A549 (cell line): ENCODE measurements around the gene ARHGAP25. TPM values are rescaled to one million over a fixed set of nuclear protein-coding genes. Genes with fewer than 3 reads are reported as not detected.

Experiments used
- ATAC-seq, 2 experiments: fragments of 200-7000 bp in 1 of 2; fragments of >200 bp in 1 of 2; cut with Nextera tagmentation in 1 of 2; cut with Tn5 transposase in 1 of 2; 3 replicates each; pipeline versions ENCODE4 v1.8.0 to v1.9.1; 2018 to 2020; ENCODE audit warnings: mild to moderate bottlenecking in 1 of 2, moderate library complexity in 1 of 2
- CTCF ChIA-PET: fragments of 300-600 bp; sonication (Branson Sonifier 250); formaldehyde crosslinking; extraction: SDS; loops from one replicate; lab custom pipeline; 2021; ENCODE audit warnings: antibody characterized with exemption, inconsistent platforms; lab: Yijun Ruan, JAX
- POLR2A ChIA-PET: fragments of 350-600 bp; formaldehyde crosslinking; extraction: SDS; loops from one replicate; lab custom pipeline; 2021; ENCODE audit warnings: antibody characterized with exemption, inconsistent platforms; lab: Yijun Ruan, JAX
- DNase-seq, 2 experiments: peaks; one replicate each; pipeline versions ENCODE4 v3.0.0 to v3.0.0-alpha.2; 2011 to 2016; ENCODE audit warnings: low read depth in 1 of 2, low spot score in 1 of 2
- FAIRE-seq: peaks from 2 replicates; lab custom pipeline; 2011; peaks lifted over from hg19 to GRCh38; lab: Jason Lieb, UNC
- H3K27ac ChIP-seq, 2 experiments: fragments of >200 bp; sonication (Bioruptor Twin); formaldehyde crosslinking; 3 replicates each; pipeline ENCODE4 v1.5.1; 2016 to 2017
- H3K4me1 ChIP-seq: fragments of >200 bp; sonication (Bioruptor Twin); formaldehyde crosslinking; 3 replicates; pipeline ENCODE4 v1.6.1; 2016
- H3K4me2 ChIP-seq: fragments of >200 bp; sonication (Bioruptor Twin); formaldehyde crosslinking; 3 replicates; pipeline ENCODE4 v1.6.1; 2016
- H3K4me3 ChIP-seq: fragments of >200 bp; sonication (Bioruptor Twin); formaldehyde crosslinking; 3 replicates; pipeline ENCODE4 v1.5.1; 2016
- H3K9me3 ChIP-seq: fragments of >200 bp; sonication (Bioruptor Twin); formaldehyde crosslinking; 3 replicates; pipeline ENCODE4 v1.6.1; 2016
- CHD2 ChIP-seq: fragments of 150-350 bp; IDR thresholded peaks from 2 replicates; pipeline ENCODE4 v1.6.1; 2014; ENCODE audit warnings: low read length; ENCODE audit not compliant: partially characterized antibody
- EP300 ChIP-seq, 2 experiments: fragments of >200 bp; sonication (Bioruptor Twin); formaldehyde crosslinking; IDR thresholded peaks; 2 replicates in 1 of 2; 3 replicates in 1 of 2; pipeline ENCODE4 v1.6.1; 2016 to 2017
- FOXS1 ChIP-seq: fragments of 250-450 bp; sonication (Bioruptor Pico); IDR thresholded peaks from 2 replicates; pipeline ENCODE4 v1.5.0; 2020; ENCODE audit warnings: mild to moderate bottlenecking, moderate library complexity
- GATA3 ChIP-seq: IDR thresholded peaks from 2 replicates; pipeline ENCODE4 v1.6.1; 2012; ENCODE audit warnings: borderline replicate concordance
- HOXA7 ChIP-seq: fragments of 250-450 bp; sonication (Bioruptor Pico); IDR thresholded peaks from 2 replicates; pipeline ENCODE4 v1.5.0; 2020; ENCODE audit warnings: mild to moderate bottlenecking, moderate library complexity
- HOXB13 ChIP-seq: fragments of 250-450 bp; sonication (Bioruptor Pico); IDR thresholded peaks from 2 replicates; pipeline ENCODE4 v1.5.0; 2020; ENCODE audit warnings: low read depth, mild to moderate bottlenecking, moderate library complexity
- JUN ChIP-seq, 2 experiments: fragments of >200 bp; sonication (Bioruptor Twin); formaldehyde crosslinking; IDR thresholded peaks; 2 replicates in 1 of 2; 3 replicates in 1 of 2; pipeline ENCODE4 v1.6.1; 2016 to 2017
- KDM1A ChIP-seq: fragments of 200-600 bp; sonication (generic); IDR thresholded peaks from 2 replicates; pipeline ENCODE4 v1.6.1; 2016; ENCODE audit warnings: low read depth, mild to moderate bottlenecking
- MAZ ChIP-seq: fragments of 150-350 bp; IDR thresholded peaks from 2 replicates; pipeline ENCODE4 v1.6.1; 2014; ENCODE audit warnings: antibody characterized with exemption, low read depth, low read length, borderline replicate concordance
- PHF8 ChIP-seq: fragments of 200-600 bp; sonication (generic); IDR thresholded peaks from 2 replicates; pipeline ENCODE4 v1.6.1; 2016; ENCODE audit warnings: low read depth, mild to moderate bottlenecking, antibody characterized with exemption, moderate library complexity, borderline replicate concordance
- POLR2A ChIP-seq: IDR thresholded peaks from 2 replicates; pipeline ENCODE4 v1.6.1; 2012; ENCODE audit warnings: mild to moderate bottlenecking, low read length
- RAD21 ChIP-seq, 2 experiments: fragments of >200 bp in 1 of 2; sonication (Bioruptor Twin) in 1 of 2; formaldehyde crosslinking in 1 of 2; IDR thresholded peaks in 1 of 2; conservative IDR thresholded peaks in 1 of 2; 2 replicates in 1 of 2; 3 replicates in 1 of 2; pipeline ENCODE4 v1.6.1; 2012 to 2018; ENCODE audit warnings: inconsistent platforms in 1 of 2
- RARB ChIP-seq: fragments of 250-450 bp; sonication (Bioruptor Pico); IDR thresholded peaks from 2 replicates; pipeline ENCODE4 v1.8.0; 2021; ENCODE audit warnings: mild to moderate bottlenecking, moderate library complexity
- WGBS: methylation state at CpG from one replicate; pipeline ENCODE4 v1.1.6; 2017; ENCODE audit errors: missing lambda C conversion rate; 5-methylcytosine and 5-hydroxymethylcytosine counted together
- polyA plus RNA-seq, 4 experiments: library from polyadenylated mRNA; depleted of rRNA in 3 of 4; stranded (reverse); fragments of >200 nt; fragmentation: RNase III in 1 of 4; extraction: RNeasy Plus Mini Kit Qiagen cat#74134 plus additional on column Dnase treatment in 1 of 4; gene quantifications; 2 replicates in 3 of 4; 3 replicates in 1 of 4; pipeline ENCODE4 v1.2.3, GENCODE V29; 2011 to 2017
- TF ChIP-seq, protein P1 (sequence below): fragments of >200 bp; sonication (Bioruptor Twin); formaldehyde crosslinking; IDR thresholded peaks from 3 replicates; pipeline ENCODE4 v1.6.1; 2016
- TF ChIP-seq, protein P2 (sequence below): IDR thresholded peaks from 2 replicates; pipeline ENCODE4 v1.6.1; 2012
- TF ChIP-seq, protein P3 (sequence below): IDR thresholded peaks from 2 replicates; pipeline ENCODE4 v1.6.1; 2012
- TF ChIP-seq, protein P4 (sequence below): fragments of 250-450 bp; sonication (Bioruptor Pico); IDR thresholded peaks from 2 replicates; pipeline ENCODE4 v1.5.0; 2021; ENCODE audit warnings: mild to moderate bottlenecking, moderate library complexity, borderline replicate concordance
- TF ChIP-seq, protein P5 (sequence below): IDR thresholded peaks from 2 replicates; pipeline ENCODE4 v1.6.1; 2012; ENCODE audit warnings: low read depth, borderline replicate concordance
- TF ChIP-seq, protein P6 (sequence below): fragments of >200 bp; sonication (Bioruptor Twin); formaldehyde crosslinking; IDR thresholded peaks from 3 replicates; pipeline ENCODE4 v1.5.1; 2016

Gene ARHGAP25
- polyA plus RNA-seq, 2 of the 4 experiments (the other 2 are of a cell fraction), result 0.50 to 2.4 TPM

DNA sequence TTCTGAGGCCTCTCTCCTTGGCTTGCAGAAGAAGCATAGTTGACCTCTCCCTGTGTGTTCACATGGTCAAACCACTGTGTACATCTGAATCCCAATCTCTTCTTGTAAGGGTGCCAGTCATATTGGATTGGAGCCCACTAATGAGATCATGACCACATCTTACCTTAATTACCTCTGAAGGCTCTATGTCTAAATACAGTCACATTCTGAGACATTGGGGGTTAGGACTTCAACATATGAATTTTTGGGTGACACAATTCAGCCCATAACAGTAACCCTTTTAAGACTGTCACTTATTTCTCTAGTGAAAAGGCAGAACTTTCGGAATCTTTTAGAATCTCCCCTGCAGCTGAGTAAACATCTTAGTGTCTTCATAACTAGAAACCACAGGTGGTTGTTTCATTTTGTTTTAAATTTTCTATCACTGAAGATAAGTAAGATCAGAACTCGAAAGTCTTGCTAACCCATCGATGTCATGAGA, 103.3 kb downstream of the ARHGAP25 start (continued):
- TF ChIP-seq, protein P1, sequence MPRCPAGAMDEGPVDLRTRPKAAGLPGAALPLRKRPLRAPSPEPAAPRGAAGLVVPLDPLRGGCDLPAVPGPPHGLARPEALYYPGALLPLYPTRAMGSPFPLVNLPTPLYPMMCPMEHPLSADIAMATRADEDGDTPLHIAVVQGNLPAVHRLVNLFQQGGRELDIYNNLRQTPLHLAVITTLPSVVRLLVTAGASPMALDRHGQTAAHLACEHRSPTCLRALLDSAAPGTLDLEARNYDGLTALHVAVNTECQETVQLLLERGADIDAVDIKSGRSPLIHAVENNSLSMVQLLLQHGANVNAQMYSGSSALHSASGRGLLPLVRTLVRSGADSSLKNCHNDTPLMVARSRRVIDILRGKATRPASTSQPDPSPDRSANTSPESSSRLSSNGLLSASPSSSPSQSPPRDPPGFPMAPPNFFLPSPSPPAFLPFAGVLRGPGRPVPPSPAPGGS, result no peak
- TF ChIP-seq KDM1A, result no peak

DNA sequence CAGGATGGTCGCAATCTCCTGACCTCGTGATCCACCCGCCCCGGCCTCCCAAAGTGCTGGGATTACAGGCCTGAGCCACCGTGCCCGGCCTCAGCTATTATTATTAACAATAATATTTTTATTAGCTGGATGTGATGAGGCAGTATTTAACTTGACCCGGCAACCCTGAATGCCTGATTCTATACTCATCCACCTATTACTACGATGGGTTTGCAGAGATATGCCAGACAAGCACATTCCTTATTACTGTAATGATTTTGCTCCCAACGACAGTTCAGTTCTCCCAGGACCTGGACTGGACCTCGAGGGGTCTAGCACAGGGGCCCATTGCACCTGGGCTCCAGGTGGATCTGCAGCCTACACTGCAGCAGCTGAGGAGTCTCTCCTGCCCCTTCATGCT, 104.0 kb downstream of the ARHGAP25 start:
- TF ChIP-seq, protein P1, result no peak
- TF ChIP-seq HOXA7 (no peak), RARB (CRISPR knock-in tag) (no peak), PHF8 (no peak), FOXS1 (CRISPR knock-in tag) (no peak), CHD2 (no peak), MAZ (no peak)
- TF ChIP-seq, protein P2, sequence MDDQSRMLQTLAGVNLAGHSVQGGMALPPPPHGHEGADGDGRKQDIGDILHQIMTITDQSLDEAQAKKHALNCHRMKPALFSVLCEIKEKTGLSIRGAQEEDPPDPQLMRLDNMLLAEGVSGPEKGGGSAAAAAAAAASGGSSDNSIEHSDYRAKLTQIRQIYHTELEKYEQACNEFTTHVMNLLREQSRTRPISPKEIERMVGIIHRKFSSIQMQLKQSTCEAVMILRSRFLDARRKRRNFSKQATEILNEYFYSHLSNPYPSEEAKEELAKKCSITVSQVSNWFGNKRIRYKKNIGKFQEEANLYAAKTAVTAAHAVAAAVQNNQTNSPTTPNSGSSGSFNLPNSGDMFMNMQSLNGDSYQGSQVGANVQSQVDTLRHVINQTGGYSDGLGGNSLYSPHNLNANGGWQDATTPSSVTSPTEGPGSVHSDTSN, result no peak
- TF ChIP-seq, protein P3, sequence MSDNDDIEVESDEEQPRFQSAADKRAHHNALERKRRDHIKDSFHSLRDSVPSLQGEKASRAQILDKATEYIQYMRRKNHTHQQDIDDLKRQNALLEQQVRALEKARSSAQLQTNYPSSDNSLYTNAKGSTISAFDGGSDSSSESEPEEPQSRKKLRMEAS, result no peak
- TF ChIP-seq, protein P4, sequence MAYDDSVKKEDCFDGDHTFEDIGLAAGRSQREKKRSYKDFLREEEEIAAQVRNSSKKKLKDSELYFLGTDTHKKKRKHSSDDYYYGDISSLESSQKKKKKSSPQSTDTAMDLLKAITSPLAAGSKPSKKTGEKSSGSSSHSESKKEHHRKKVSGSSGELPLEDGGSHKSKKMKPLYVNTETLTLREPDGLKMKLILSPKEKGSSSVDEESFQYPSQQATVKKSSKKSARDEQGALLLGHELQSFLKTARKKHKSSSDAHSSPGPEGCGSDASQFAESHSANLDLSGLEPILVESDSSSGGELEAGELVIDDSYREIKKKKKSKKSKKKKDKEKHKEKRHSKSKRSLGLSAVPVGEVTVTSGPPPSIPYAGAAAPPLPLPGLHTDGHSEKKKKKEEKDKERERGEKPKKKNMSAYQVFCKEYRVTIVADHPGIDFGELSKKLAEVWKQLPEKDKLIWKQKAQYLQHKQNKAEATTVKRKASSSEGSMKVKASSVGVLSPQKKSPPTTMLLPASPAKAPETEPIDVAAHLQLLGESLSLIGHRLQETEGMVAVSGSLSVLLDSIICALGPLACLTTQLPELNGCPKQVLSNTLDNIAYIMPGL (CRISPR knock-in tag), result no peak
- DNase-seq, result no peak
- no peak overlapping the region for H3K4me2 ChIP-seq
- no peak overlapping the region for H3K4me3 ChIP-seq
- WGBS, result 78% methylated on average over 10 of the region's 10 CpGs
- H3K27ac ChIP-seq, result no peak overlapping the region
- CTCF ChIA-PET, result interaction anchor here (0.8 to 4.0 kb wide), 13 partner anchors 8 to 375 kb away, joined by 3 to 15 read pairs (median 4); no protein-coding TSS in a partner anchor
- no peaks in the 10 kb centered on the region for H3K9me3 ChIP-seq
- no peak for ATAC-seq
- no peaks in the 10 kb centered on the region for H3K4me1 ChIP-seq
- FAIRE-seq, result no peak
- POLR2A ChIA-PET, result no interaction called here

DNA sequence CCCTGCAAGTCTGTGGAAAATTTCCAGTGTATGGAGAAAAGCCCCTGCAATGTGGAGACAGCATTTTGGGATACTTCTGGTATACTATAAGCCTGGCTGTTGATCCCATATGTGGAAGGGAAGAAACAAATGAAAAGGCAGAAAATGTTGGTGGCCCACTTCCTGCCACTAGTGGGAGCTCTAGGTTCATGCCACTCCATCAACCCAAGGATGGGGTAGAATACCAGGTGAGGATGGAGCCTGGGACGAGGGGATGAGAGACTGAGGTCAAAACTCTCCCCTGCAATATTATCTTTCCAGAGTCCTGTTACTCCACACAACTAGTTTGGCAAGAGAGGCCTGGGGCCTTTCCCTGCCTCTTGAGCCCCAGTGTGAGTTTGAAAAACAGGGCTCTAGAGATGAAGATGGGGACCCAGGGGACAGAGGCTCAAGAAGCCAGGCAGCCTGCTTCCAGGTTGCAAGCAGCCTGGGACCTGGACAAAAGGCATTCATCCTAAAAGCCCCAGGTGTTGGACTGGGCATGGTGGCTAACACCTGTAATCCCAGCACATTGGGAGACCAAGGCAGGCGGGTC, 104.7 kb downstream of the ARHGAP25 start:
- CTCF ChIA-PET, result interaction anchor here (1.0 to 4.0 kb wide), 11 partner anchors 9 to 376 kb away, joined by 3 to 15 read pairs (median 5); no protein-coding TSS in a partner anchor
- ATAC-seq, result peak in 1 of 2 experiments; percentile 57; a peak in 3 of 6 replicates
- no peak for FAIRE-seq
- H3K9me3 ChIP-seq, result no peaks in the 10 kb centered on the region
- no peak overlapping the region for H3K4me3 ChIP-seq
- no peak overlapping the region for H3K27ac ChIP-seq
- DNase-seq, result peak; percentile 27 to 31
- 58% methylated on average over 2 of the region's 2 CpGs for WGBS
- POLR2A ChIA-PET, result no interaction called here
- H3K4me1 ChIP-seq, result no peaks in the 10 kb centered on the region
- TF ChIP-seq, protein P5, sequence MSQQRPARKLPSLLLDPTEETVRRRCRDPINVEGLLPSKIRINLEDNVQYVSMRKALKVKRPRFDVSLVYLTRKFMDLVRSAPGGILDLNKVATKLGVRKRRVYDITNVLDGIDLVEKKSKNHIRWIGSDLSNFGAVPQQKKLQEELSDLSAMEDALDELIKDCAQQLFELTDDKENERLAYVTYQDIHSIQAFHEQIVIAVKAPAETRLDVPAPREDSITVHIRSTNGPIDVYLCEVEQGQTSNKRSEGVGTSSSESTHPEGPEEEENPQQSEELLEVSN, result no peak
- TF ChIP-seq RAD21 (conservative IDR thresholded peaks at IDR 0.05 in 1 of 2, IDR thresholded peaks at IDR 0.05 in 1 of 2), result peak; percentile 30 to 69; a peak in 4 of 5 replicates
- TF ChIP-seq, protein P4 (CRISPR knock-in tag), result no peak
- TF ChIP-seq, protein P6, sequence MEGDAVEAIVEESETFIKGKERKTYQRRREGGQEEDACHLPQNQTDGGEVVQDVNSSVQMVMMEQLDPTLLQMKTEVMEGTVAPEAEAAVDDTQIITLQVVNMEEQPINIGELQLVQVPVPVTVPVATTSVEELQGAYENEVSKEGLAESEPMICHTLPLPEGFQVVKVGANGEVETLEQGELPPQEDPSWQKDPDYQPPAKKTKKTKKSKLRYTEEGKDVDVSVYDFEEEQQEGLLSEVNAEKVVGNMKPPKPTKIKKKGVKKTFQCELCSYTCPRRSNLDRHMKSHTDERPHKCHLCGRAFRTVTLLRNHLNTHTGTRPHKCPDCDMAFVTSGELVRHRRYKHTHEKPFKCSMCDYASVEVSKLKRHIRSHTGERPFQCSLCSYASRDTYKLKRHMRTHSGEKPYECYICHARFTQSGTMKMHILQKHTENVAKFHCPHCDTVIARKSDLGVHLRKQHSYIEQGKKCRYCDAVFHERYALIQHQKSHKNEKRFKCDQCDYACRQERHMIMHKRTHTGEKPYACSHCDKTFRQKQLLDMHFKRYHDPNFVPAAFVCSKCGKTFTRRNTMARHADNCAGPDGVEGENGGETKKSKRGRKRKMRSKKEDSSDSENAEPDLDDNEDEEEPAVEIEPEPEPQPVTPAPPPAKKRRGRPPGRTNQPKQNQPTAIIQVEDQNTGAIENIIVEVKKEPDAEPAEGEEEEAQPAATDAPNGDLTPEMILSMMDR, result peak; percentile 31
- TF ChIP-seq FOXS1 (CRISPR knock-in tag), result no peak
- no peak for TF ChIP-seq POLR2A
- TF ChIP-seq GATA3, result no peak
- TF ChIP-seq JUN (IDR thresholded peaks at IDR 0.05), result no peak
- TF ChIP-seq HOXB13, result no peak
- no peak for TF ChIP-seq HOXA7
- TF ChIP-seq EP300 (IDR thresholded peaks at IDR 0.05), result no peak
- TF ChIP-seq, protein P3, result no peak
- TF ChIP-seq, all 56 proteins: peak for 2
- H3K4me2 ChIP-seq, result no peak overlapping the region
